OCI-LY3 (cell line): ENCODE results near the gene COG5.

Experiments used
- CTCF ChIP-seq: fragments of 200-600, 300-600 bp; sonication (generic); IDR thresholded peaks from 2 replicates; pipeline ENCODE4 v1.5.1; 2014; ENCODE audit warnings: antibody characterized with exemption, low read length, low read depth
- EZH2phosphoT487 ChIP-seq: fragments of 200-600 bp; shearing (Covaris generic); IDR thresholded peaks from 2 replicates; pipeline ENCODE4 v1.6.1; 2018; ENCODE audit warnings: antibody characterized with exemption, mixed run types, low read depth

DNA sequence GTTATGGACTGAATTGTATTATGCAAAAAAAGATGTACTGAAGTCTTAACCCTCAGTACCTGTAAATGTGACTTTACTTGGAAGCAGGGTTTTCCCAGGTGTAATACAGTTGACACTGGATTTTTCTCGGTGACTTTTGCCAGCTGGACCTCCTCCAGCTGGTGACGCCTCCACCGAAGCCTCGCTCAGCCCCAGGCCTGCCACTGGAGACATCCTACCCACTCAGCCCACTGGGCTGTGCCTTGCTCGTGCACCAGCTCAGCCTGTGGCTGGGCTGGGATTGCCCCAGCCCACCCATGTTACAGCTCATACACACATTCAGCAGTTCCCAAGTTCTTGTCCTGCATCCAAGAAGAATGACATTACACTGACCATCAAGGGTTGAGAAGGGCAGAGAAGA is 136.3 kb downstream of the COG5 start:
- TF ChIP-seq CTCF (no peak), EZH2phosphoT487 (no peak)
